ENCODE results near the gene MIER2. TPM values are rescaled to one million over a fixed set of nuclear protein-coding genes. Genes with fewer than 3 reads are reported as not detected.
A peak's percentile ranks its signal among the peaks of the same experiment; 100 is the strongest.

MIER2 gene
- total and polyA plus RNA-seq, 4 experiments from 2014 or later = 1.1 to 18.2 (median 12.7) TPM

DNA sequence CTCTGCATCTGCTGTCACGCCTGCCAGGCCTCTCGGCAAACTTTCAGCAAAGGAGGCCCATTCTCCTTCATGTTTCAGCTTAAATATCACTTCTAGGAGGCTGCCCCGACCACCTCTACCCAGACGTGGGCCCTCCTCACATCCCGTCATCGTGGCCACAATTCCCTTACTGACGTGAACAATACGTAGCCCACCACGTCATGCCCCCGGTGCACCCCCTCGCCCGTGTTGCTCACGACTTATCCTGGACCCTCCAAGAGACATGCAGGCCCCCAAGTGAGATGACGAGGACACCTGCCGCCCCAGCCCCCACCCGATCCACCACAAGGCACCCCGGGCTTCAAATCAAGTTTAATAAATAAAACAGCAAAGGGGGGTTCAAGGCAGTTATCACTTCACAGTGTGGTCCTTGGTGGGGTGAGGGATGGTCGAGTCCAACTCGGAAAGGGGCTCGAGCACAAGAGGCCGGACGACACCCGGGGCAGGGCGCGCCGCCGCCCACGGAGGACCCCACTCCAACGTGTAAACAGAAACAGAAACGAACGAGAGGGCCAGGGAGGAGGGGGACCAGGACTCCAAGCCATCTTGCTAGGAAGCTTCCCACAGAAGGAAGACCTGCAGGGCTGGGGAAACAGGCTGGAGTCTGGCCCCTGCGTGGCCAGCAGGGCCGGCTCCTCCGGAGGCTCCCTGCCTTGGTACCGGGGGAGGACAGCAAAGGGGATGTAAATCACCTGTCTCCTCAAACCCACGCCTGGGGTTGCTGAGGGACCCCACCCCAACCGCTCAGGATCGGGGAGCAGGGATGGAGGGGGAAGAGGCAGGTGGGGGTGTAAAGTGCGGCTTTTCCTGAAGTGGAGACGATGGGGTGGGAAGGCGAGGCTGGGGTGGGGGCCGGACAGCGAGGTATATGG, 39.1 kb downstream of the MIER2 start:
- Histone ChIP-seq H3K36me3 (ENCODE audit: insufficient read depth, low read length) (peaks cover 13% of the 10 kb centered on the region), H3K4me3 (ENCODE audit: low read length in 2 of 2) (no peak overlapping the region), H3K9me3 (ENCODE audit: control insufficient read depth in 1 of 2, low read length in 2 of 2) (no peaks in the 10 kb centered on the region), H3K27ac (ENCODE audit: low read depth, low read length) (no peak overlapping the region), H3K27me3 (ENCODE audit: insufficient read depth, low read length) (no peaks in the 10 kb centered on the region), H3K4me1 (ENCODE audit: insufficient read depth, low read length) (no peaks in the 10 kb centered on the region)
- no peak for DNase-seq
- CTCF ChIA-PET (ENCODE audit: partially characterized antibody) = no interaction called here
- Mint-ChIP-seq H3K27me3 (no peaks in the 10 kb centered on the region), H3K4me3 (no peak overlapping the region), H3K36me3 (peaks cover 12 to 16% of the 10 kb centered on the region in 2 donors), H3K9me3 (no peaks in the 10 kb centered on the region), H3K27ac (no peak overlapping the region), H3K4me1 (no peaks in the 10 kb centered on the region)
- POLR2A ChIA-PET (ENCODE audit: partially characterized antibody) = no interaction called here
- intact Hi-C loops (cut with micrococcal nuclease) = no loop called here

DNA sequence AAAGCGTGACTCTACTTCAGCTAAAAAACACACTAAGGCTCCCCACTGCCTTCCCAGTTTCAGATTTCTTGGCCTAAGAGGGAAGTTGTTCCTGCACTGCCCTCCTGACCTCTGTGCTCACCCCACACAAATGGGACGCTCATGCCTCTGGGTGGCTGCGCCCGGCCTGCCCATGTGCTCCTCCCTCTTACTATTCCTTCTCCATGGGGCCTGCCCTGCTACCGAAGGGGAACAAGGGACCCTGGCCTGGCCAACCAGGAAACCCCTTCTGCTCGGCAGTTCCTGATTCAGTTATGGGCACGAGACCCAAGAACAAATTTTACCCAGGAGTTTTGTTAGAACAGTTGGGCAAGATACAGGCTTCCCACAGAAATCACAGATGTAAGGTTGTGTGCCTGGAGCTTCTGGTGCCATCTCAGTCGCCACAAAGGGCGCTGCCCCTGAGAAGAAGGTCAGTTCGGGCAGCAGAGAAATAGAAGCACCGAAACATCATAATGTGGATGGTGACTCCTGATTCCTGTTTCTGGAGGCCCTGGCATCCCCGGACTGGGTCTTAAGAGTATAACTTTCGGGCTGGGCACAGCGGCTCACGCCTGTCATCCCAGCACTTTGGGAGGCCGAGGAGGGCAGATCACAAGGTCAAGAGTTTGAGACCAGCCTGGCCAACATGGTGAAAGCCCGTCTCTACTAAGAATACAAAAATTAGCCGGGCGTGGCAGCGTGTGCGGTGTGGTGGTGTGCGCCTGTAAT, 47.9 kb downstream of the MIER2 start:
- intact Hi-C loops (cut with micrococcal nuclease) = no loop called here
- Histone ChIP-seq H3K4me3 (ENCODE audit: low read length in 2 of 2) (no peak overlapping the region), H3K27ac (ENCODE audit: low read depth, low read length) (no peak overlapping the region), H3K27me3 (ENCODE audit: insufficient read depth, low read length) (peaks cover 10% of the 10 kb centered on the region), H3K9me3 (ENCODE audit: control insufficient read depth in 1 of 2, low read length in 2 of 2) (no peaks in the 10 kb centered on the region), H3K4me1 (ENCODE audit: insufficient read depth, low read length) (peaks cover 11% of the 10 kb centered on the region), H3K36me3 (ENCODE audit: insufficient read depth, low read length) (no peaks in the 10 kb centered on the region)
- H3K9me3 Mint-ChIP-seq = no peaks in the 10 kb centered on the region
- no peaks in the 10 kb centered on the region for H3K36me3 Mint-ChIP-seq
- H3K27me3 Mint-ChIP-seq = peaks cover 22 to 29% of the 10 kb centered on the region in 2 donors
- DNase-seq = no peak
- no peak overlapping the region for H3K4me3 Mint-ChIP-seq
- ChIA-PET POLR2A (ENCODE audit: partially characterized antibody) (no interaction called here), CTCF (ENCODE audit: partially characterized antibody) (interaction anchor here (0.8 kb wide), 1 partner anchor 10 kb away, joined by 3 read pairs; no protein-coding TSS in a partner anchor)
- peaks cover 4 to 19% (median 11%) of the 10 kb centered on the region in 4 donors for H3K4me1 Mint-ChIP-seq
- H3K27ac Mint-ChIP-seq = no peak overlapping the region

DNA sequence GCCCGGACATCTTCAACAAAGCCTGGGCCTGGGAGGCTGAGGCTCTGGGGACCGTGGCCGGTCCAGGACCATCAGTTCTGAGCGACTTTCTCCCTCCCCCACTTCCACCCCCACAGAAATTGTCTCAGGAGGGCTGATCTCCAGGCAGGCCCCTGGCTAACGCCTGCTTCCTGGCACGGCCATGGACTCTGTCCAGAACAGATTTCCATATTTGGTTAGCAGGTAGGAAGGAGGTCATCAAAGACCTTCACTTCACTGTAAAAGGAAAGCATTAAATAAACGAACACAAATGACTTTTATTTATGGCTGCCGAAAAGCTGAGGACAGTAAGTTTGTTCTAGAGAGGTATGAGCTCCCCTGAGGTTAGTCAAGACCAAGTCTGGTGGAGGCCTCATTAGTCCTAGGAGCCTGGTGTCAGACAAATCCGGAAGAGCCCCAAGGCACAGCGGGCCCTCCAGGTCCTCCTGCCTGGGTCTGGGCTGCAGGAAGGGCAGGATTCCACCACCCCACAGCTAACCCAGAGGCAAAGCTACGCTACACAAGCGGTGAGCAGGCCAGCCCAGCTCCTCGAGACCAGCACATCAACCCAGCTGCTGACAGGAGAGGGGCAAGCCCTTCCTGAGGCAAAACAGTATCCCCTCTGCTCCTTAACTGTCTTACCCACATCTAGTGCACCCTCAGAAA, 48.8 kb downstream of the MIER2 start:
- Histone ChIP-seq H3K27me3 (ENCODE audit: insufficient read depth, low read length) (peaks cover 10% of the 10 kb centered on the region), H3K27ac (ENCODE audit: low read depth, low read length) (no peak overlapping the region), H3K9me3 (ENCODE audit: control insufficient read depth in 1 of 2, low read length in 2 of 2) (no peaks in the 10 kb centered on the region), H3K4me3 (ENCODE audit: low read length in 2 of 2) (no peak overlapping the region), H3K4me1 (ENCODE audit: insufficient read depth, low read length) (peaks cover 13% of the 10 kb centered on the region), H3K36me3 (ENCODE audit: insufficient read depth, low read length) (no peaks in the 10 kb centered on the region)
- DNase-seq = no peak
- ChIA-PET CTCF (ENCODE audit: partially characterized antibody) (interaction anchor here (0.8 kb wide), 1 partner anchor 9 kb away, joined by 3 read pairs; no protein-coding TSS in a partner anchor), POLR2A (ENCODE audit: partially characterized antibody) (no interaction called here)
- peaks cover 4 to 19% (median 11%) of the 10 kb centered on the region in 4 donors for H3K4me1 Mint-ChIP-seq
- peaks cover 22 to 29% of the 10 kb centered on the region in 2 donors for H3K27me3 Mint-ChIP-seq
- intact Hi-C loops (cut with micrococcal nuclease) = no loop called here
- no peaks in the 10 kb centered on the region for H3K9me3 Mint-ChIP-seq
- no peak overlapping the region for H3K27ac Mint-ChIP-seq
- H3K4me3 Mint-ChIP-seq = no peak overlapping the region
- no peaks in the 10 kb centered on the region for H3K36me3 Mint-ChIP-seq

DNA sequence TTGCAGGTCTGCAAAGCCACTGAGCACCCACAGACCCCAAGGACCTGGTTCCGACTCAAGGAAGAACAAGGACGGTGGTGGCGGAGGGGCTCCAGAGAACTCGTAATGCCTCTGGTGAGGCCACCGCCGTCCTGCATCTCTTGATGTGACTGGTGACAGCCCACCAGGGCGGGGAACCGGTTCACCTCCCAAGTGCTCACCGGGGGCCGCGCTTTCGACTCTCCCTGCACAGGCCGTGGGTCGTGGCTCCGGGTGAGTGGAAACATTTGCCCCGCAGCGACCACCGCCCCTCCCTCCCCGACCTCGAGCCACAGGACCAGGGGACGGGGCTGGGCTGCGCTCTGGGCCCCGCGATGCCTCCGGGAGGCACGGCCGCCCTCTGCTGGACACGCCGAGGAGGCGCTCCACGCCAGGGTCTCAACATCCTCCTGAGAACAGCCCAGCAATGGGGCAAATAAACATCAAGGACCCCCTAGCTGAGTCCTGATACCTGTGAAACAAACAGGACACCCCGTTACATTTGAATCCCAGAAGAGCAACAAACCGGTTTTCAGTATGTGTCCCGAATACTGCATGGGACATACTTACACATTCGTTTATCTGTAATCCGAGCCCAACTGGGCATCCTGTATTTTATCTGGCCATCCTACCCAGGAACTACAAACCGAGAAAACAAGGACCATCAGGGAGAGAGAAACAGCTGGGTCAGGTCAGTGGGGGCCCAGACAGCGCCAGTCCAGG, 49.5 kb downstream of the MIER2 start:
- intact Hi-C loops (cut with micrococcal nuclease) = no loop called here
- H3K9me3 Mint-ChIP-seq = peaks cover 0 to 2% (median 0%) of the 10 kb centered on the region in 8 donors
- peaks cover 20% of the 10 kb centered on the region for H3K4me1 ChIP-seq (ENCODE audit: insufficient read depth, low read length)
- peak overlapping the region in 2 of 8 donors; percentile 36 to 39 for H3K4me3 Mint-ChIP-seq
- peak in 4 of 5 donors; percentile 26 to 46 (median 26) for DNase-seq
- H3K9me3 ChIP-seq (ENCODE audit: control insufficient read depth in 1 of 2, low read length in 2 of 2) = no peaks in the 10 kb centered on the region
- ChIA-PET POLR2A (ENCODE audit: partially characterized antibody) (no interaction called here), CTCF (ENCODE audit: partially characterized antibody) (no interaction called here)
- peaks cover 15% of the 10 kb centered on the region for H3K27me3 ChIP-seq (ENCODE audit: insufficient read depth, low read length)
- no peaks in the 10 kb centered on the region for H3K36me3 ChIP-seq (ENCODE audit: insufficient read depth, low read length)
- peaks cover 25 to 32% of the 10 kb centered on the region in 2 donors for H3K27me3 Mint-ChIP-seq
- no peaks in the 10 kb centered on the region for H3K36me3 Mint-ChIP-seq
- no peak overlapping the region for H3K27ac ChIP-seq (ENCODE audit: low read depth, low read length)
- H3K4me1 Mint-ChIP-seq = peaks cover 4 to 23% (median 14%) of the 10 kb centered on the region in 4 donors
- H3K27ac Mint-ChIP-seq = no peak overlapping the region
- no peak overlapping the region for H3K4me3 ChIP-seq (ENCODE audit: low read length in 2 of 2)

DNA sequence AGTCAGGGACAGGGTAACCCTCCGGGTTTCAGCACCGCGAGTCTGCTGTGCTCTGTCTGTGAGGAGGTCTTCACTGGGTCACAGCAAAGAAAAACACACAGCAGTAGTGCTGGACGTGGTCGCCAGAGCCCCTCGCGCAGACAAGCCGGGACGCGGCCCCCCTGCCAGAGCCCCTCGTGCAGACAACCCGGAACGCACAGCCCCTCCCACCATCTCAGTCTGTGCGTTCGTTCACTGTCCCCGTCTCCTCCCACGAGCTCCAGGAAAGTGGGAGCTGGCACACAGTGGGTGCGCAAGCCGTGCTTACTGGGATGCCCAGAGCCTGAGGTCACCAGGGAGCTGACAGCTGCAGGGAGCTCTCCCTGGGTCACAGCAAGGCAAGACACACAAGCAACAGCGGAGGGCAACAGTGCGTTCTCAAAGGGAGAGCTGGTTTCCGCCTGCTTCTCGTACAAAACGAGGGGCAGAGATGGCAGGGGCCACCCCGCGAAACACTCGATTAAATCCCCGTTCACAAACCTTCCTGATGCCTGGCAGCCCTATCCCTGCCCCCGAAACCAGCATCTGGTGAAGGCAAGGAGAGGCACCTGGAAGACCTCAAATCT, 50.2 kb downstream of the MIER2 start:
- POLR2A ChIA-PET (ENCODE audit: partially characterized antibody) = no interaction called here

DNA sequence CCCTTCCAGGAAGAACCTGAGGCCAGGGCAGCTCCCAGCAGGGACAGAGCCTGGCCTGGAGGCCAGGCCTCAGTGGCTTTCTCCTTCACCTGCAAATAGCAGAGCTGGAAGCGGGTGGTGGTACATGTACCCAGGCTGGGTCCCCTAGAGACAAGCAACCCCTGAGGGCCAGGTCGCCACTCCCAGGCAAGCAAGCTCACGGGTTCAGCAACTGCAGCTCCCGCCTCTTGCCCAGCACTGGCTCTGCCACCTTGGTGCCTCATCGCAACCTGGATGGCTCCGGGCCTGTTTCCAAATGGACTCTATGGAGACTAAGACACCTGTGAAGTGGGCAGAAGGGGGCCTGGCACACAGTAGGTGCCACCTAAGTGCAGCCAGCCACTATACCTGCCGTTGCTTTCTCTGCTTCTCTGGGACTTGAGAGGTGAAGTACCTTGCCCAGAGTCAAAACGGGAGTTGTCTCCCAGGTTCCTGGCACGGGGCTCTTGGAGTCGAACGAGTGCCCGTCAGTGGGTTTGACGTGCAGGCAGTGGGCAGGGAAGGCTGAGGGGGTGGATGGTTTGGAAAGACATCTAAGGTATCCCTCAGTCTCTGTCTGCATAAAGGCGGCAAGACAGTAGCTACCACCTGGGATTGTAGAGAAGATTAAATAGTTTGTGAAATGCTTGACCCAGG, 51.0 kb downstream of the MIER2 start:
- H3K9me3 ChIP-seq (ENCODE audit: control insufficient read depth in 1 of 2, low read length in 2 of 2) = no peaks in the 10 kb centered on the region
- Mint-ChIP-seq H3K4me3 (peak overlapping the region in 3 of 8 donors; percentile 17 to 40 (median 36)), H3K27ac (no peak overlapping the region), H3K36me3 (no peaks in the 10 kb centered on the region), H3K4me1 (peaks cover 7 to 26% (median 17%) of the 10 kb centered on the region in 4 donors), H3K27me3 (peaks cover 31 to 40% of the 10 kb centered on the region in 2 donors), H3K9me3 (peaks cover 0 to 2% (median 0%) of the 10 kb centered on the region in 8 donors)
- no peak for DNase-seq
- no peaks in the 10 kb centered on the region for H3K36me3 ChIP-seq (ENCODE audit: insufficient read depth, low read length)
- peaks cover 16% of the 10 kb centered on the region for H3K27me3 ChIP-seq (ENCODE audit: insufficient read depth, low read length)
- no peak overlapping the region for H3K4me3 ChIP-seq (ENCODE audit: low read length in 2 of 2)
- ChIA-PET CTCF (ENCODE audit: partially characterized antibody) (interaction anchor here (1.8 kb wide), 1 partner anchor 213 kb away, joined by 6 read pairs; the partner anchor contains the start of gene TPGS1), POLR2A (ENCODE audit: partially characterized antibody) (no interaction called here)
- peaks cover 24% of the 10 kb centered on the region for H3K4me1 ChIP-seq (ENCODE audit: insufficient read depth, low read length)
- intact Hi-C loops (cut with micrococcal nuclease) = no loop called here
- H3K27ac ChIP-seq (ENCODE audit: low read depth, low read length) = no peak overlapping the region

More for the DNA sequence above, 50.2 kb downstream of the MIER2 start:
- no peaks in the 10 kb centered on the region for H3K9me3 ChIP-seq (ENCODE audit: control insufficient read depth in 1 of 2, low read length in 2 of 2)
- peak overlapping the region in 4 of 8 donors; percentile 36 to 47 (median 40) for H3K4me3 Mint-ChIP-seq
- H3K4me1 ChIP-seq (ENCODE audit: insufficient read depth, low read length) = peaks cover 24% of the 10 kb centered on the region
- no peaks in the 10 kb centered on the region for H3K36me3 ChIP-seq (ENCODE audit: insufficient read depth, low read length)
- no peak for DNase-seq
- no peak overlapping the region for H3K27ac ChIP-seq (ENCODE audit: low read depth, low read length)
- peaks cover 16% of the 10 kb centered on the region for H3K27me3 ChIP-seq (ENCODE audit: insufficient read depth, low read length)
- peaks cover 27 to 35% of the 10 kb centered on the region in 2 donors for H3K27me3 Mint-ChIP-seq
- no peak overlapping the region for H3K4me3 ChIP-seq (ENCODE audit: low read length in 2 of 2)
- intact Hi-C loops (cut with micrococcal nuclease) = no loop called here
- H3K36me3 Mint-ChIP-seq = no peaks in the 10 kb centered on the region
- no peak overlapping the region for H3K27ac Mint-ChIP-seq
- peaks cover 0 to 2% (median 0%) of the 10 kb centered on the region in 8 donors for H3K9me3 Mint-ChIP-seq
- peaks cover 7 to 26% (median 17%) of the 10 kb centered on the region in 4 donors for H3K4me1 Mint-ChIP-seq
- CTCF ChIA-PET (ENCODE audit: partially characterized antibody) = interaction anchor here (1.8 kb wide), 1 partner anchor 212 kb away, joined by 6 read pairs; the partner anchor contains the start of gene TPGS1

All from CD4-positive, alpha-beta memory T cell (primary cell).